ENCODE results near the gene PPFIA2. TPM values are rescaled to one million over a fixed set of nuclear protein-coding genes. Genes with fewer than 3 reads are reported as not detected.

The PPFIA2 gene
- total RNA-seq, 1 donor from 2014 or later, result 0.59 TPM

DNA sequence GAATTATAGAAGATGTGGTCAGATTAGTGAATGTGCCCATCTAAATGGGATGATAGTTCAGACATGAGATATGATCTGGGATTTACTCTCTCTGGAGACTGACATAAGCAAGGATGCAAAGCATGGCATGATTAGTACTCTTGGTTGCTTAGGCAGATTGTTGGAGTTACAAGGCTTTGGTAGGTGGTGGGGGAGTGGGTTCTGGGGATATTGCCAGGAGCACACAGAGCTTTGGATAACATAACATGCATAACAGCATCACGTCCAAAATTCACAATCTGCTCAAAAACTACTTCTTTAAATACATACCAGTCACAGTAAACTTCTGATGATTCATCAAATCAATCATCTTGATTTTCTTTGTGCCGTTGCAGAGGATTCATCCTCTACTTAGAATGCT is 393.9 kb downstream of the PPFIA2 start:
- H3K79me2 ChIP-seq (ENCODE audit: insufficient read depth, low read length), result no peaks in the 10 kb centered on the region
- FAIRE-seq, result no peak
- H3K4me3 ChIP-seq (ENCODE audit: insufficient read depth, low read depth, low read length), result no peak overlapping the region

DNA sequence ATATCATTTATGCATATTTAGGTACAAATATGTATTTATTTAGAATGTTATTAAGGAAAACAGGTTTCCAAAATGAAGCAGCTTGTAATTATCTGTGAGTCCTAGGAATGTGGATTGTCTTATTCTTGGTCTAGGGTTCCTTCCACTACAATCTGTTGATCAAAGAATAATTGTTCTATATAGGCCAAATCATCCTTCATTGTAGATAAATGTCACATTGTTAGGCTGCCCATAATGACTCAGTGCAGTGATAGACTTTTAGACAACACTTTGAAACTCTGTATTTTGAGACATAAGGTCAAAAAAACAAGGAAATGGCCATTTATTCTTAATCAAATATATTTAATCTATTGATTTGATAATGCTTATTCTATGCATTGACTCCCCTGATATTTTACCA is 398.2 kb downstream of the PPFIA2 start:
- no peak for FAIRE-seq

More for the DNA sequence above, 393.9 kb downstream of the PPFIA2 start:
- H3K4me1 Mint-ChIP-seq (ENCODE audit: low read depth, unreplicated experiment), result no peaks in the 10 kb centered on the region
- H3K9ac ChIP-seq (ENCODE audit: low read length), result no peak overlapping the region
- H3K4me3 Mint-ChIP-seq (ENCODE audit: unreplicated experiment), result no peak overlapping the region
- H3K27ac ChIP-seq (ENCODE audit: low read depth, low read length), result no peak overlapping the region
- H3K9me3 ChIP-seq (ENCODE audit: insufficient read depth, low read depth, low read length), result no peaks in the 10 kb centered on the region
- no peaks in the 10 kb centered on the region for H3K27me3 ChIP-seq (ENCODE audit: insufficient read depth, low read length)
- H3K36me3 ChIP-seq (ENCODE audit: insufficient read depth, low read length), result no peaks in the 10 kb centered on the region
- TF ChIP-seq EZH2 (IDR thresholded peaks at IDR 0.05; ENCODE audit: insufficient read depth, low read length), result no peak
- TF ChIP-seq, protein P1, sequence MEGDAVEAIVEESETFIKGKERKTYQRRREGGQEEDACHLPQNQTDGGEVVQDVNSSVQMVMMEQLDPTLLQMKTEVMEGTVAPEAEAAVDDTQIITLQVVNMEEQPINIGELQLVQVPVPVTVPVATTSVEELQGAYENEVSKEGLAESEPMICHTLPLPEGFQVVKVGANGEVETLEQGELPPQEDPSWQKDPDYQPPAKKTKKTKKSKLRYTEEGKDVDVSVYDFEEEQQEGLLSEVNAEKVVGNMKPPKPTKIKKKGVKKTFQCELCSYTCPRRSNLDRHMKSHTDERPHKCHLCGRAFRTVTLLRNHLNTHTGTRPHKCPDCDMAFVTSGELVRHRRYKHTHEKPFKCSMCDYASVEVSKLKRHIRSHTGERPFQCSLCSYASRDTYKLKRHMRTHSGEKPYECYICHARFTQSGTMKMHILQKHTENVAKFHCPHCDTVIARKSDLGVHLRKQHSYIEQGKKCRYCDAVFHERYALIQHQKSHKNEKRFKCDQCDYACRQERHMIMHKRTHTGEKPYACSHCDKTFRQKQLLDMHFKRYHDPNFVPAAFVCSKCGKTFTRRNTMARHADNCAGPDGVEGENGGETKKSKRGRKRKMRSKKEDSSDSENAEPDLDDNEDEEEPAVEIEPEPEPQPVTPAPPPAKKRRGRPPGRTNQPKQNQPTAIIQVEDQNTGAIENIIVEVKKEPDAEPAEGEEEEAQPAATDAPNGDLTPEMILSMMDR (IDR thresholded peaks at IDR 0.05; ENCODE audit: insufficient read depth, low read depth, low read length), result no peak
- H3K4me1 ChIP-seq (ENCODE audit: insufficient read depth, low read length), result no peaks in the 10 kb centered on the region
- no peak overlapping the region for H3K4me2 ChIP-seq (ENCODE audit: low read length)
- H3K36me3 Mint-ChIP-seq (ENCODE audit: low read depth, unreplicated experiment), result no peaks in the 10 kb centered on the region
- no peaks in the 10 kb centered on the region for H3K27me3 Mint-ChIP-seq (ENCODE audit: low read depth, unreplicated experiment)
- no peak overlapping the region for H2AFZ ChIP-seq (ENCODE audit: low read depth, low read length)
- H4K20me1 ChIP-seq (ENCODE audit: insufficient read depth, low read length), result no peaks in the 10 kb centered on the region
- DNase-seq (ENCODE audit: low read depth), result no peak
- no peaks in the 10 kb centered on the region for H3K9me3 Mint-ChIP-seq (ENCODE audit: unreplicated experiment)
- no peak overlapping the region for H3K27ac Mint-ChIP-seq (ENCODE audit: unreplicated experiment)

DNA sequence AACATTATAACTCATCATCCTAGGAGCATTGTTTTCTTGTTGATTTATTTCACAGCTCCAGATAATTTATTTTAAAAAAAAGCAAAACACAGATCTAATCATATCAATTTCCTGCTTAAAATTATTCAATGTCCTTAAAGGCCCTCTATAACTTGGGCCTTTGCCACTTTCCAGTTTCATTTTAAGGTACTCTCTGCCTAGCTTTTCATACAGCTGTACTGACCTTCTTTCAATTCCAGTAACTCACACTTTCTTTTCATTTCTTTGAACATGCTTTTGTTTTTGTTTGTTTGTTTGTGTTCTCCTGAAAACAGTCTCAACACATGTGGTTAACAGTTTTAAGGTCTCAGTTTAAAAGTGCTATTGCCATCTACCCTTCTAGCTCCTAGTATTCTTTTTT is 399.4 kb downstream of the PPFIA2 start:
- H3K9me3 Mint-ChIP-seq (ENCODE audit: unreplicated experiment), result no peaks in the 10 kb centered on the region
- Histone ChIP-seq H3K9ac (ENCODE audit: low read length) (no peak overlapping the region), H3K4me1 (ENCODE audit: insufficient read depth, low read length) (no peaks in the 10 kb centered on the region), H3K9me3 (ENCODE audit: insufficient read depth, low read depth, low read length) (no peaks in the 10 kb centered on the region), H4K20me1 (ENCODE audit: insufficient read depth, low read length) (no peaks in the 10 kb centered on the region), H3K36me3 (ENCODE audit: insufficient read depth, low read length) (no peaks in the 10 kb centered on the region), H2AFZ (ENCODE audit: low read depth, low read length) (no peak overlapping the region), H3K27ac (ENCODE audit: low read depth, low read length) (no peak overlapping the region), H3K4me2 (ENCODE audit: low read length) (no peak overlapping the region), H3K79me2 (ENCODE audit: insufficient read depth, low read length) (no peaks in the 10 kb centered on the region), H3K4me3 (ENCODE audit: insufficient read depth, low read depth, low read length) (no peak overlapping the region), H3K27me3 (ENCODE audit: insufficient read depth, low read length) (no peaks in the 10 kb centered on the region)
- TF ChIP-seq, protein P1 (IDR thresholded peaks at IDR 0.05; ENCODE audit: insufficient read depth, low read depth, low read length), result no peak
- TF ChIP-seq EZH2 (IDR thresholded peaks at IDR 0.05; ENCODE audit: insufficient read depth, low read length), result no peak
- DNase-seq (ENCODE audit: low read depth), result no peak
- no peaks in the 10 kb centered on the region for H3K4me1 Mint-ChIP-seq (ENCODE audit: low read depth, unreplicated experiment)
- H3K4me3 Mint-ChIP-seq (ENCODE audit: unreplicated experiment), result no peak overlapping the region
- FAIRE-seq, result no peak
- H3K27me3 Mint-ChIP-seq (ENCODE audit: low read depth, unreplicated experiment), result no peaks in the 10 kb centered on the region
- no peak overlapping the region for H3K27ac Mint-ChIP-seq (ENCODE audit: unreplicated experiment)
- no peaks in the 10 kb centered on the region for H3K36me3 Mint-ChIP-seq (ENCODE audit: low read depth, unreplicated experiment)

More for the DNA sequence above, 398.2 kb downstream of the PPFIA2 start:
- no peak for DNase-seq (ENCODE audit: low read depth)
- Mint-ChIP-seq H3K9me3 (ENCODE audit: unreplicated experiment) (no peaks in the 10 kb centered on the region), H3K4me1 (ENCODE audit: low read depth, unreplicated experiment) (no peaks in the 10 kb centered on the region), H3K27me3 (ENCODE audit: low read depth, unreplicated experiment) (no peaks in the 10 kb centered on the region), H3K36me3 (ENCODE audit: low read depth, unreplicated experiment) (no peaks in the 10 kb centered on the region), H3K4me3 (ENCODE audit: unreplicated experiment) (no peak overlapping the region), H3K27ac (ENCODE audit: unreplicated experiment) (no peak overlapping the region)
- Histone ChIP-seq H3K9me3 (ENCODE audit: insufficient read depth, low read depth, low read length) (no peaks in the 10 kb centered on the region), H3K79me2 (ENCODE audit: insufficient read depth, low read length) (no peaks in the 10 kb centered on the region), H3K27ac (ENCODE audit: low read depth, low read length) (no peak overlapping the region), H3K4me1 (ENCODE audit: insufficient read depth, low read length) (no peaks in the 10 kb centered on the region), H3K27me3 (ENCODE audit: insufficient read depth, low read length) (no peaks in the 10 kb centered on the region), H3K4me3 (ENCODE audit: insufficient read depth, low read depth, low read length) (no peak overlapping the region), H4K20me1 (ENCODE audit: insufficient read depth, low read length) (no peaks in the 10 kb centered on the region), H3K4me2 (ENCODE audit: low read length) (no peak overlapping the region), H3K36me3 (ENCODE audit: insufficient read depth, low read length) (no peaks in the 10 kb centered on the region), H2AFZ (ENCODE audit: low read depth, low read length) (no peak overlapping the region), H3K9ac (ENCODE audit: low read length) (no peak overlapping the region)
- TF ChIP-seq EZH2 (IDR thresholded peaks at IDR 0.05; ENCODE audit: insufficient read depth, low read length), result no peak
- TF ChIP-seq, protein P1 (IDR thresholded peaks at IDR 0.05; ENCODE audit: insufficient read depth, low read depth, low read length), result no peak

Data from astrocyte (in vitro differentiated cells and primary cell).